HCT116 (cell line): ENCODE results near the gene MYH13.

Experiments
- ATF3 ChIP-seq: IDR thresholded peaks from 2 replicates; pipeline ENCODE4 v1.6.1; 2012
- EZH2 ChIP-seq: fragments of 200-600 bp; sonication (generic); IDR thresholded peaks from 2 replicates; pipeline ENCODE4 v1.6.1; 2017; ENCODE audit warnings: antibody characterized with exemption, mixed run types
- EZH2phosphoT487 ChIP-seq: fragments of 200-600 bp; IDR thresholded peaks from 2 replicates; pipeline ENCODE4 v1.6.1; 2018; ENCODE audit warnings: antibody characterized with exemption, borderline replicate concordance
- POLR2A ChIP-seq: IDR thresholded peaks from 2 replicates; pipeline ENCODE4 v1.7.0; 2011; ENCODE audit warnings: borderline replicate concordance; ENCODE audit not compliant: insufficient read depth, insufficient read length; ENCODE audit errors: extremely low read depth
- REST ChIP-seq: IDR thresholded peaks from 2 replicates; pipeline ENCODE4 v1.6.1; 2012; ENCODE audit warnings: low read depth
- SIN3A ChIP-seq: IDR thresholded peaks from 2 replicates; pipeline ENCODE4 v1.6.1; 2012; ENCODE audit warnings: low read depth
- SP1 ChIP-seq: IDR thresholded peaks from 2 replicates; pipeline ENCODE4 v1.6.1; 2012; ENCODE audit warnings: low read depth
- ZNF274 ChIP-seq: fragments of 200-500 bp; sonication (Bioruptor generic); IDR thresholded peaks from 2 replicates; pipeline ENCODE4 v1.6.1; 2014; ENCODE audit warnings: mild to moderate bottlenecking, low read depth, low read length, inconsistent platforms
- TF ChIP-seq, protein P1 (sequence below), 3 experiments: fragments of 200-600 bp in 1 of 3; sonication (generic) in 1 of 3; IDR thresholded peaks in 2 of 3; conservative IDR thresholded peaks in 1 of 3; 2 replicates each; pipeline ENCODE4 v1.5.1; 2012 to 2017; ENCODE audit warnings: low read depth in 2 of 3, low read length in 2 of 3, antibody characterized with exemption in 1 of 3, borderline replicate concordance in 1 of 3, control low read depth in 1 of 3, mild to moderate bottlenecking in 1 of 3, mixed read lengths in 1 of 3, mixed run types in 1 of 3, moderate library complexity in 1 of 3; ENCODE audit not compliant: insufficient read depth in 1 of 3

DNA sequence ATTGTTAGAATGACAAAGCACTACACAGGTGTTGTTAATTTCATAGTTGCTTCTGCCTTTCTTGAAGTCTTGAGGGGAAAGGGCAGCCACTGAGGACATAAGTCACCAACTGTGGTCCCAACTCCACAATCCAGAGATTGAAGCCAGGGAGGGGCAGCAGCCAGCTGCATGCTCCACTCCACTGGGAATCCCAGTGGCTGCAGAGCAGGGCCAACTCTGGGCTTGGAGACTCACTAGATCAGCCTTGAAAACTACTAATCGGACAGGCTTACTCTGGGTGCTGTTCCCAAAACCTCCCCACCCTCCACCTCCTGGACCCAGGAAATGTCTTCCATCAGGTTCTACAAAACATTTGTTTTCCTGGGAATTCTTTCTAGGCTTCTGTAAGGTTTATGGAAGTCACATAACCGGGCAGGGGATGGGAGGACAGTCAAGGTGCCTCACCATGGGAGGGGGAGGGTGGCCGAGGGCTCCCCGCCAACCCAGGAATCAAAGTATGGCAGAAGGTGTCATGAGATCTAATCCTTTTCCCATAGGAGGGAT is 68.0 kb downstream of the MYH13 start:
- TF ChIP-seq, protein P1, sequence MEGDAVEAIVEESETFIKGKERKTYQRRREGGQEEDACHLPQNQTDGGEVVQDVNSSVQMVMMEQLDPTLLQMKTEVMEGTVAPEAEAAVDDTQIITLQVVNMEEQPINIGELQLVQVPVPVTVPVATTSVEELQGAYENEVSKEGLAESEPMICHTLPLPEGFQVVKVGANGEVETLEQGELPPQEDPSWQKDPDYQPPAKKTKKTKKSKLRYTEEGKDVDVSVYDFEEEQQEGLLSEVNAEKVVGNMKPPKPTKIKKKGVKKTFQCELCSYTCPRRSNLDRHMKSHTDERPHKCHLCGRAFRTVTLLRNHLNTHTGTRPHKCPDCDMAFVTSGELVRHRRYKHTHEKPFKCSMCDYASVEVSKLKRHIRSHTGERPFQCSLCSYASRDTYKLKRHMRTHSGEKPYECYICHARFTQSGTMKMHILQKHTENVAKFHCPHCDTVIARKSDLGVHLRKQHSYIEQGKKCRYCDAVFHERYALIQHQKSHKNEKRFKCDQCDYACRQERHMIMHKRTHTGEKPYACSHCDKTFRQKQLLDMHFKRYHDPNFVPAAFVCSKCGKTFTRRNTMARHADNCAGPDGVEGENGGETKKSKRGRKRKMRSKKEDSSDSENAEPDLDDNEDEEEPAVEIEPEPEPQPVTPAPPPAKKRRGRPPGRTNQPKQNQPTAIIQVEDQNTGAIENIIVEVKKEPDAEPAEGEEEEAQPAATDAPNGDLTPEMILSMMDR (IDR thresholded peaks at IDR 0.05 in 2 of 3, conservative IDR thresholded peaks at IDR 0.05 in 1 of 3; ENCODE audit: borderline replicate concordance in 1 of 3, insufficient read depth in 1 of 3, low read depth in 2 of 3, low read length in 2 of 3), result no peak
- TF ChIP-seq EZH2 (no peak), ZNF274 (no peak), ATF3 (no peak), POLR2A (no peak), REST (no peak), SIN3A (no peak), EZH2phosphoT487 (no peak), SP1 (no peak)
